Mesendoderm (in vitro differentiated cells): Measurements from ENCODE around the gene ITGB4.

Experiments
- DNase-seq: peaks from one replicate; pipeline ENCODE4 v3.0.0; 2013
- H2AK5ac ChIP-seq: 2 replicates; pipeline ENCODE4 v1.6.1; 2013; ENCODE audit warnings: low read length, inconsistent platforms
- H2BK120ac ChIP-seq: 2 replicates; pipeline ENCODE4 v1.6.1; 2013; ENCODE audit warnings: low read depth, mild to moderate bottlenecking, low read length, moderate library complexity, mixed read lengths
- H2BK15ac ChIP-seq: replicated peaks from 2 replicates; pipeline ENCODE4 v1.6.1; 2013; ENCODE audit warnings: low read depth, mild to moderate bottlenecking, moderate library complexity
- H2BK5ac ChIP-seq: 2 replicates; pipeline ENCODE4 v1.6.1; 2013; ENCODE audit warnings: low read length, inconsistent platforms
- H3K18ac ChIP-seq: 2 replicates; pipeline ENCODE4 v1.6.1; 2013; ENCODE audit warnings: mild to moderate bottlenecking, low read length, mixed read lengths
- H3K23ac ChIP-seq: one replicate; pipeline ENCODE4 v1.6.1; 2013; ENCODE audit warnings: low read length
- H3K27ac ChIP-seq: 2 replicates; pipeline ENCODE4 v1.5.1; 2013; ENCODE audit warnings: low read depth, mild to moderate bottlenecking, inconsistent platforms, low read length, moderate library complexity
- H3K27me3 ChIP-seq: 2 replicates; pipeline ENCODE4 v1.6.1; 2013; ENCODE audit warnings: low read length, control low read depth, mild to moderate bottlenecking, inconsistent platforms; ENCODE audit not compliant: insufficient read depth, poor library complexity
- H3K36me3 ChIP-seq: 2 replicates; pipeline ENCODE4 v1.6.1; 2013; ENCODE audit warnings: low read length, inconsistent platforms; ENCODE audit not compliant: control insufficient read depth, insufficient read depth
- H3K4ac ChIP-seq: one replicate; pipeline ENCODE4 v1.6.1; 2013; ENCODE audit warnings: low read depth, mild to moderate bottlenecking, low read length, moderate library complexity
- H3K4me1 ChIP-seq: 2 replicates; pipeline ENCODE4 v1.6.1; 2013; ENCODE audit warnings: low read depth, low read length, inconsistent platforms; ENCODE audit not compliant: control insufficient read depth
- H3K4me2 ChIP-seq: 2 replicates; pipeline ENCODE4 v1.6.1; 2013; ENCODE audit warnings: low read length
- H3K4me3 ChIP-seq: 2 replicates; pipeline ENCODE4 v1.5.1; 2013; ENCODE audit warnings: mild to moderate bottlenecking, low read length
- H3K56ac ChIP-seq: one replicate; pipeline ENCODE4 v1.6.1; 2013; ENCODE audit warnings: low read length
- H3K79me1 ChIP-seq: 2 replicates; pipeline ENCODE4 v1.6.1; 2013; ENCODE audit warnings: low read length, inconsistent platforms
- H3K79me2 ChIP-seq: 2 replicates; pipeline ENCODE4 v1.6.1; 2013; ENCODE audit warnings: mild to moderate bottlenecking, low read length; ENCODE audit not compliant: control insufficient read depth, insufficient read depth
- H3K9ac ChIP-seq: 2 replicates; pipeline ENCODE4 v1.6.1; 2013; ENCODE audit warnings: low read length, inconsistent platforms
- H4K5ac ChIP-seq: one replicate; pipeline ENCODE4 v1.6.1; 2013; ENCODE audit warnings: low read length
- H4K8ac ChIP-seq: one replicate; pipeline ENCODE4 v1.6.1; 2013; ENCODE audit warnings: low read depth, mild to moderate bottlenecking, control low read depth, low read length, moderate library complexity
- WGBS: extraction: QIAGEN DNeasy Blood & Tissue Kit; methylation state at CpG from one replicate; pipeline ENCODE4 v1.1.7; 2013; ENCODE audit warnings: low lambda C conversion rate, missing lambda C conversion rate; ENCODE audit not compliant: insufficient coverage; ENCODE audit errors: extremely low coverage; 5-methylcytosine and 5-hydroxymethylcytosine counted together

ITGB4 gene

GRCh38 chr17:75773808-75774470 is 52.7 kb downstream of the ITGB4 start:
- WGBS, result no CpG with 5 or more reads among the region's 15 CpGs
- H3K18ac ChIP-seq, result no peak overlapping the region
- no peak overlapping the region for H2BK15ac ChIP-seq
- peaks cover 10% of the 10 kb centered on the region for H3K79me2 ChIP-seq
- no peaks in the 10 kb centered on the region for H3K4me1 ChIP-seq
- H2AK5ac ChIP-seq, result no peak overlapping the region
- H3K27ac ChIP-seq, result no peak overlapping the region
- no peak overlapping the region for H3K56ac ChIP-seq
- H3K27me3 ChIP-seq, result no peaks in the 10 kb centered on the region
- H3K9ac ChIP-seq, result no peak overlapping the region
- peak; percentile 53 for DNase-seq
- no peak overlapping the region for H4K8ac ChIP-seq
- H4K5ac ChIP-seq, result no peak overlapping the region
- H3K4ac ChIP-seq, result no peak overlapping the region
- peaks cover 7% of the 10 kb centered on the region for H3K36me3 ChIP-seq
- no peak overlapping the region for H2BK120ac ChIP-seq
- H3K79me1 ChIP-seq, result peaks cover 2% of the 10 kb centered on the region
- no peak overlapping the region for H3K4me3 ChIP-seq
- H2BK5ac ChIP-seq, result no peak overlapping the region
- H3K4me2 ChIP-seq, result no peak overlapping the region
- H3K23ac ChIP-seq, result no peak overlapping the region

DNA sequence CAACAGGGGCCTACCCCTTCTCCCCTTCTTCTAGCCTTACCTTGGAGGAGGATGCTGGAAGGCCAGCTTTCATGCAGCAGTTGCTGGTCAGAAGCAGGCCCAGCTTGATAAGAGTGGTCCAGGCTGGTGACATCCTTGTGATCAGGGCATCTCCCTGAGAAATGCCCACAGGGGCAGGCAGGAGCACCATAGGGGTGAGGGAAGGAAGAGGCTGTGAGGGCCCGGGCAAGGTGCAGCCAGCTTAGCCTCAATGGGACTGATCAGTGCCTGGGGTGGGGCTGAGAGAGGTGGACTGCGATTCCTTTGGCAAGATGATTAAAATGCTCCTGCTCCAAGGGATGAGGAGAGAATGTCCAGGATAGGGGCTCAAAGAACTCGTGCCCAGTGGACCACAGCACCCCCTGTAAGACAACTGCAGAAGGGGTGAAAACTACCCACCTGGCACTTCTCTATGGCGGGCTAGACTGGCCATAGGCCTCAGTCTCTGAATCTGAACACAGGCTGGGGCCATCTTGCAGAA is 53.3 kb downstream of the ITGB4 start:
- Histone ChIP-seq H2BK5ac (no peak overlapping the region), H4K8ac (no peak overlapping the region), H3K56ac (no peak overlapping the region), H3K79me1 (peaks cover 2% of the 10 kb centered on the region), H3K18ac (no peak overlapping the region), H3K27ac (no peak overlapping the region), H3K27me3 (no peaks in the 10 kb centered on the region), H2BK15ac (no peak overlapping the region), H2BK120ac (no peak overlapping the region), H3K9ac (no peak overlapping the region), H4K5ac (no peak overlapping the region), H3K4ac (no peak overlapping the region), H3K79me2 (peaks cover 16% of the 10 kb centered on the region), H3K4me3 (no peak overlapping the region), H2AK5ac (no peak overlapping the region), H3K23ac (no peak overlapping the region), H3K4me1 (no peaks in the 10 kb centered on the region), H3K36me3 (peaks cover 7% of the 10 kb centered on the region), H3K4me2 (no peak overlapping the region)
- DNase-seq, result no peak
- WGBS, result no CpG with 5 or more reads among the region's 4 CpGs

- Histone ChIP-seq H3K4me3 (no peak overlapping the region), H3K9ac (no peak overlapping the region), H3K23ac (no peak overlapping the region), H3K79me2 (peaks cover 16% of the 10 kb centered on the region), H2BK5ac (no peak overlapping the region), H3K36me3 (peaks cover 7% of the 10 kb centered on the region), H3K27ac (no peak overlapping the region), H4K5ac (no peak overlapping the region), H2AK5ac (no peak overlapping the region), H3K56ac (no peak overlapping the region), H2BK120ac (no peak overlapping the region), H3K18ac (no peak overlapping the region), H3K4me1 (no peaks in the 10 kb centered on the region), H3K79me1 (peaks cover 2% of the 10 kb centered on the region), H3K27me3 (no peaks in the 10 kb centered on the region), H4K8ac (no peak overlapping the region), H3K4ac (no peak overlapping the region), H2BK15ac (no peak overlapping the region), H3K4me2 (no peak overlapping the region)
- peak; percentile 77 for DNase-seq
- no CpG with 5 or more reads among the region's 6 CpGs for WGBS
Observed at GRCh38 chr17:75774991-75775668, 53.9 kb downstream of the ITGB4 start.

GRCh38 chr17:75776386-75777295 is 55.4 kb downstream of the ITGB4 start:
- Histone ChIP-seq H4K8ac (no peak overlapping the region), H3K4me1 (no peaks in the 10 kb centered on the region), H3K4me3 (no peak overlapping the region), H3K23ac (no peak overlapping the region), H4K5ac (no peak overlapping the region), H3K27ac (no peak overlapping the region), H3K18ac (no peak overlapping the region), H2BK5ac (no peak overlapping the region), H3K56ac (no peak overlapping the region), H2BK15ac (no peak overlapping the region), H2BK120ac (no peak overlapping the region), H3K36me3 (peaks cover 7% of the 10 kb centered on the region), H2AK5ac (no peak overlapping the region), H3K79me2 (peaks cover 16% of the 10 kb centered on the region), H3K79me1 (peaks cover 2% of the 10 kb centered on the region), H3K9ac (peak overlapping the region; percentile 22), H3K27me3 (no peaks in the 10 kb centered on the region), H3K4me2 (peak overlapping the region; percentile 18), H3K4ac (no peak overlapping the region)
- no CpG with 5 or more reads among the region's 15 CpGs for WGBS
- DNase-seq, result no peak

DNA sequence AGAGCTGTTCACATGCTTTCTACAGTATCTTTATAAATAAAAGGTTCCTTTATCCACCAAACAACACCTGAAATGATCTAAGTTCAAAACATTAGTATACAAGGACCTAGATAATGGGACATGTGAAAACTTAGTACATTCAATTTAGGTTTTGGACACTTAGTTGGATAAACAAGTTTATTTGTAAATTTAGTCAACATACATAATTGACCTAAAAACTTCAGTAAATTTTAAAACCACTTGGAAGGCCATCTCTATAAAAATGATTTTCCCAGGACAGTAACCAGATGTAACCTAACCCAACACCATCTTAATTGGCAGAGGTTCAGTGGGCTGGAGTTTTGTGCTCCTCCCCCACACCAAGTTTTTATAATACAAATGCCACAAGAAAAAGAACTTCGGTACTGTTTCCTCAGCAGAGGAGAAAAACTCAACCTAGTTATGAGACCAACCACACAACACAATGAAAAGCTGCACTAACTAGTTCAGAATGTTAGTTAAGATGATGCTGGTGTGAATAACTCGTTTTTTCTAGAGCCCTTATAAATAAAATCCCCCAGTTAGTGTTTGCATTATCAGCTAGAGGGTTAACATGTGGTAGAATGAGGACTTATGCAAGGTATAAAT is 56.1 kb downstream of the ITGB4 start:
- DNase-seq, result no peak
- Histone ChIP-seq H2AK5ac (no peak overlapping the region), H3K4me3 (no peak overlapping the region), H3K27ac (no peak overlapping the region), H3K4me2 (no peak overlapping the region), H4K5ac (no peak overlapping the region), H3K9ac (no peak overlapping the region), H3K56ac (no peak overlapping the region), H2BK120ac (no peak overlapping the region), H2BK15ac (no peak overlapping the region), H3K18ac (no peak overlapping the region), H3K23ac (no peak overlapping the region), H4K8ac (no peak overlapping the region), H2BK5ac (no peak overlapping the region), H3K36me3 (peaks cover 7% of the 10 kb centered on the region), H3K4me1 (no peaks in the 10 kb centered on the region), H3K79me2 (peaks cover 16% of the 10 kb centered on the region), H3K27me3 (no peaks in the 10 kb centered on the region), H3K79me1 (peaks cover 2% of the 10 kb centered on the region), H3K4ac (no peak overlapping the region)
- WGBS, result no CpG with 5 or more reads among the region's 2 CpGs
